H1 (cell line): ENCODE measurements around the gene CYP27B1.

Experiments used
- ATF3 ChIP-seq: IDR thresholded peaks from 2 replicates; pipeline ENCODE4 v1.6.1; 2011; ENCODE audit warnings: low read depth, mild to moderate bottlenecking, low read length; ENCODE audit not compliant: insufficient read depth
- BRCA1 ChIP-seq: IDR thresholded peaks from 2 replicates; pipeline ENCODE4 v1.6.1; 2012; ENCODE audit warnings: low read depth, low read length, improper control_type of control experiment
- CEBPB ChIP-seq: IDR thresholded peaks from 2 replicates; pipeline ENCODE4 v1.6.1; 2012; ENCODE audit warnings: low read depth, low read length
- CTCF ChIP-seq, 3 experiments: IDR thresholded peaks; 1 replicate in 2 of 3; 2 replicates in 1 of 3; pipeline versions ENCODE4 v1.5.1 to v1.6.1; 2011; ENCODE audit warnings: low read length in 3 of 3, mild to moderate bottlenecking in 3 of 3, inconsistent platforms in 2 of 3, low read depth in 1 of 3, moderate library complexity in 1 of 3; ENCODE audit not compliant: insufficient read depth in 1 of 3; ENCODE audit errors: control extremely low read depth in 1 of 3
- EP300 ChIP-seq, 2 experiments: IDR thresholded peaks; 1 replicate in 1 of 2; 2 replicates in 1 of 2; pipeline ENCODE4 v1.6.1; 2011 to 2012; ENCODE audit warnings: low read depth in 2 of 2, low read length in 2 of 2, mild to moderate bottlenecking in 2 of 2, borderline replicate concordance in 1 of 2, inconsistent platforms in 1 of 2, moderate library complexity in 1 of 2
- JUND ChIP-seq: IDR thresholded peaks from 2 replicates; pipeline ENCODE4 v1.6.1; 2011; ENCODE audit warnings: mild to moderate bottlenecking, improper control_type of control experiment, low read length
- RAD21 ChIP-seq, 2 experiments: IDR thresholded peaks in 1 of 2; conservative IDR thresholded peaks in 1 of 2; 2 replicates each; pipeline ENCODE4 v1.6.1; 2011; ENCODE audit warnings: low read depth in 2 of 2, low read length in 2 of 2, improper control_type of control experiment in 1 of 2, inconsistent platforms in 1 of 2, mild to moderate bottlenecking in 1 of 2, moderate library complexity in 1 of 2
- TAF1 ChIP-seq: IDR thresholded peaks from 2 replicates; pipeline ENCODE4 v1.6.1; 2011; ENCODE audit warnings: mild to moderate bottlenecking, low read depth, low read length

- TF ChIP-seq RAD21 (IDR thresholded peaks at IDR 0.05 in 1 of 2, conservative IDR thresholded peaks at IDR 0.05 in 1 of 2; ENCODE audit: low read depth in 2 of 2, low read length in 2 of 2) = no peak
- no peak for TF ChIP-seq CEBPB
- TF ChIP-seq ATF3 = no peak
- TF ChIP-seq JUND = no peak
- no peak for TF ChIP-seq BRCA1
- TF ChIP-seq CTCF (IDR thresholded peaks at IDR 0.05; ENCODE audit: control extremely low read depth in 1 of 3, insufficient read depth in 1 of 3, low read depth in 1 of 3, low read length in 3 of 3) = no peak
- no peak for TF ChIP-seq EP300 (IDR thresholded peaks at IDR 0.05; ENCODE audit: borderline replicate concordance in 1 of 2, low read depth in 2 of 2, low read length in 2 of 2)
- TF ChIP-seq TAF1 = no peak
These were observed 8.2 kb upstream of the CYP27B1 start for GRCh38 chr12:57775044-57775443.
